Measurements from ENCODE around the gene RASSF6.
"Not testable (repeated sequence)": the region's sequence is repeated elsewhere in the genome, so short reads cannot be mapped to it uniquely, and the experiment has no call there.

RASSF6 gene, protein sequence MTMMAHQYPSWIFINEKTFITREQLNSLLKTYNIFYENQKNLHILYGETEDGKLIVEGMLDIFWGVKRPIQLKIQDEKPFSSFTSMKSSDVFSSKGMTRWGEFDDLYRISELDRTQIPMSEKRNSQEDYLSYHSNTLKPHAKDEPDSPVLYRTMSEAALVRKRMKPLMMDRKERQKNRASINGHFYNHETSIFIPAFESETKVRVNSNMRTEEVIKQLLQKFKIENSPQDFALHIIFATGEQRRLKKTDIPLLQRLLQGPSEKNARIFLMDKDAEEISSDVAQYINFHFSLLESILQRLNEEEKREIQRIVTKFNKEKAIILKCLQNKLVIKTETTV

GRCh38 chr4:73620115-73620792 lies at the start of gene RASSF6:
TSS of gene RASSF6 (minus strand) at chr4:73620436. CDS start at chr4:73611795, 8,641 bp downstream.
- peak; percentile 25 for DNase-seq (ENCODE audit: low read depth, low spot score)

- peak; percentile 27 for DNase-seq (ENCODE audit: low read depth, low spot score)
Measured at GRCh38 chr4:73669410-73670183, 49.4 kb upstream of the RASSF6 start.

GRCh38 chr4:73668782-73669201 lies 48.6 kb upstream of the RASSF6 start:
- DNase-seq (ENCODE audit: low read depth, low spot score): peak; percentile 64

- DNase-seq (ENCODE audit: low read depth, low spot score): not testable (repeated sequence)
Measured at GRCh38 chr4:73665924-73666323, 45.7 kb upstream of the RASSF6 start.

GRCh38 chr4:73664470-73664869 lies 44.2 kb upstream of the RASSF6 start:
- no peak for DNase-seq (ENCODE audit: low read depth, low spot score)

- DNase-seq (ENCODE audit: low read depth, low spot score): no peak
Measured at GRCh38 chr4:73663576-73663975, 43.3 kb upstream of the RASSF6 start.

GRCh38 chr4:73662709-73663546 lies 42.7 kb upstream of the RASSF6 start:
- peak; percentile 73 for DNase-seq (ENCODE audit: low read depth, low spot score)

GRCh38 chr4:73661646-73662119 lies 41.4 kb upstream of the RASSF6 start:
- DNase-seq (ENCODE audit: low read depth, low spot score): peak; percentile 97

GRCh38 chr4:73660808-73661207 lies 40.6 kb upstream of the RASSF6 start:
- no peak for DNase-seq (ENCODE audit: low read depth, low spot score)

DNA sequence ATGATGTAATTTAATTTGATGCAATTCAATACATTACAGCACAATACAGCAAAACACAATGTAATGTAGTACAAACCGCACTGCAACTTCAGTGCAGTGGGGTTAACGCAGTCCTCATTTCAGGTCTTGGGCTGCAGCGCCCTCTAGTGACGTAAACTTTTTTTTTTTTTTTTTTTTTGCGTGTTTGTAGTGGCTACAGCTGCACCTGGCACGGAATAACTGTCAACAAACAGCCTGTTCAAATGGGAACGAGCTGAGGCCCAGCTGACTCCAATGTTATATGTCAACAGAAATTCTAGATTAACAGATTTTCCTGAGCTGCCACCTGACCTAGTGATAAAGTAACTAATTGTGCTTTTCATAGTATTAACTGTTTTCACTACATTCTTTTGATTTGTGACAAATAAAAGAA lies 33.5 kb upstream of the RASSF6 start:
- peak; percentile 55 for DNase-seq (ENCODE audit: low read depth, low spot score)

- no peak for DNase-seq (ENCODE audit: low read depth, low spot score)
Measured at GRCh38 chr4:73650250-73650649, 30.0 kb upstream of the RASSF6 start.

GRCh38 chr4:73648478-73648877 lies 28.2 kb upstream of the RASSF6 start:
- DNase-seq (ENCODE audit: low read depth, low spot score): no peak

GRCh38 chr4:73646117-73646516 lies 25.9 kb upstream of the RASSF6 start:
- no peak for DNase-seq (ENCODE audit: low read depth, low spot score)

- DNase-seq (ENCODE audit: low read depth, low spot score): no peak
Measured at GRCh38 chr4:73631565-73632226, 11.5 kb upstream of the RASSF6 start.

DNA sequence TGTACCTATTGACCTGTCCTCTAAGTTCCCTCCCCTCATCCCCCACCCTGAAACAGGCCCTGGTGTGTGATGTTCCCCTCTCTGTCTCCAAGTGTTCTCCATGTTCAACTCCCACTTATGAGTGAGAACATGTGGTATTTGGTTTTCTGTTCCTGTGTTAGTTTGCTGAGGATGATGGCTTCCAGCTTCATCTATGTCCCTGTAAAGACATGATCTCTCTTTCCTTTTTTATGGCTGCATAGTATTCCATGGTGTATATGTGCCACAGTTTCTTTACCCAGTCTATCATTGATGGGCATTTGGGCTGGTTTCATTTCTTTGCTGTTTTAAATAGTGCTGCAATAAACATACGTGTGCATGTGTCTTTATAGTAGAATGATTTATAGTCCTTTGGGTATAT lies 8.6 kb upstream of the RASSF6 start:
- DNase-seq (ENCODE audit: low read depth, low spot score): not testable (repeated sequence)

DNA sequence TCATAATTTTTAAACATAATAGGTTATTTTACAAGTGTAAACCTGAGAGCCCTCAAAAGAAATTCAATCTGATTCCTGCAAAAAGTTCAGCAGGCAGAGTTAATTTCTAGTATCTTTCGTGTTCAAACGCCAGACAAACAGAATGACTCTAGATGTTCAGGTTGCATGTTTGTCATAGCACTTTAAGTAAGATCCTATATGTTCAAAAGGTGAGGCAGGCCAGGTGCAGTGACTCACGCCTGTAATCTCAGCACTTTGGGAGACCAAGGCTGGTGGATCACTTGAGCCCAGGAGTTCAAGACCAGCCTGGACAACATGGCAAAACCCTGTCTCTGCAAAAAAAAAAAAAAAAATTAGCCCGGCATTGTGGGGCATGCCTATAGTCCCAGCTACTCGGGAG lies 1.1 kb upstream of the RASSF6 start:
- no peak for DNase-seq (ENCODE audit: low read depth, low spot score)

- no peak for DNase-seq (ENCODE audit: low read depth, low spot score)
Measured at GRCh38 chr4:73619346-73619745, 890 bp downstream of the RASSF6 start.

GRCh38 chr4:73617256-73617655 lies 3.0 kb downstream of the RASSF6 start:
- peak; percentile 9 for DNase-seq (ENCODE audit: low read depth, low spot score)

DNA sequence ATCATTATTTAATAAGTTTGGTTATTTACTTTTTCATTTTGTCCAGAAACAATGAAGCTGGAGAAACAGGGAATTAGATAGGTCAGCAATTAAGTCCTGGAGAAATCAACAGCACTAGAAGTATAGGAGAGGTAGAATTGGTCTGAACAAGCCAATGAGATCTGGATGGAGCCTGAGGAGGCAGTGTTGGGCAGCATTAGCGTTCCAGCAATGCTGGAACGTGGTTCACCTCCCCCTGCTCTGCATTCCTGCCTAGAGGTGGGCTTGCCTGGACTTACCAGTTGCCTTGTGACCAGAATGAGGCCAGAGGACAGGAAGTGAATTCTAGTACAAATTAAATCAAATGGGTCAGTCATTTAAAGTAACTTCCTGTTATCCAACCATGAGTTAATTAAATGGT lies 4.6 kb downstream of the RASSF6 start:
- peak; percentile 14 for DNase-seq (ENCODE audit: low read depth, low spot score)

DNA sequence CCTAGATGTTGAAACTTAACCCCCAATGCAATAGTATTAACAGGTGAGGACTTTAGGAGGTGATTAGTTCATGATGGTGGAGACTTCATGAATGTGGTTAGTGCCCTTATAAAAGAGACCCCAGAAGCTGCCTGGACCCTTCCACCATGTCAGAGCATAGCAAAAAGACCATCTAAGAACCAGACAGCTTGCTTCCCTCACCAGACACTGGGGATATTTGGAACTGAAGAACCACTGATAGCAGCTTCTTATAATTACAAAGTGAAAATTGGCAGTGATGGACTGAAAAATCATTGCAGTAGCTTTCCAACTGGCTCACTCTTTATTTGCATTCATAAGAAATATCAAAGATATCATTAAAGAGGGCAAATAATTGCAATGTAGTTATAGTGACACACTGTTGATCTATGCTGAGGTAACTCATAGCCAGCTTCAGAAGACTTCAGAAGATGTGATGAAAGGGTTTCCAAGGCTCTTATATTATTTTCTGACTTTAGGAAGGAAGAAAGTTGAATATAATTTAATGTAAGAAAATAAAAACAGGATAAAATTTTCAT lies 5.8 kb downstream of the RASSF6 start:
- no peak for DNase-seq (ENCODE audit: low read depth, low spot score)
